ENCODE results near the gene NUBPL. TPM values are rescaled to one million over a fixed set of nuclear protein-coding genes. Genes with fewer than 3 reads are reported as not detected.
"Not testable (repeated sequence)": the region's sequence is repeated elsewhere in the genome, so short reads cannot be mapped to it uniquely, and the experiment has no call there.

NUBPL gene
- total RNA-seq, 2 donors from 2014 or later = 6.7 to 13.1 TPM

DNA sequence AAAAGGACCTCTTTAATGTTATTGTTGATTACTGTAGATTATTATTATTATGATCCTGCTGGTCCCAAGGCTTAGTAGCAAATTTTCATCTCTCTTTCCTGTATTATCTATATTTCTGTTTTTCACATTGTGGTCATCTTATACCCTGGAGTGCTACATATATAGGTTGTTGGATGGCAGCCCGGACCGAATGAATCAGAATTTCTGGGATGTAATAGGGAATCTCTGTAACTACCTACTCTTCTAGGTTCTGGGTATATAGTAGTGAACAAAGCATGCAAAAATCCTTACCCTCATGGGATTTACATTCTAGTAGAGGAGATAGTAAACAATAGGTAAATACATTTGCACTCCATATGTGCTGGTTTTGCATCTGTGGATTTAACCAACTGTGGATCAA, 31.4 kb downstream of the NUBPL start:
- no peak for ATAC-seq (replicated peaks)

DNA sequence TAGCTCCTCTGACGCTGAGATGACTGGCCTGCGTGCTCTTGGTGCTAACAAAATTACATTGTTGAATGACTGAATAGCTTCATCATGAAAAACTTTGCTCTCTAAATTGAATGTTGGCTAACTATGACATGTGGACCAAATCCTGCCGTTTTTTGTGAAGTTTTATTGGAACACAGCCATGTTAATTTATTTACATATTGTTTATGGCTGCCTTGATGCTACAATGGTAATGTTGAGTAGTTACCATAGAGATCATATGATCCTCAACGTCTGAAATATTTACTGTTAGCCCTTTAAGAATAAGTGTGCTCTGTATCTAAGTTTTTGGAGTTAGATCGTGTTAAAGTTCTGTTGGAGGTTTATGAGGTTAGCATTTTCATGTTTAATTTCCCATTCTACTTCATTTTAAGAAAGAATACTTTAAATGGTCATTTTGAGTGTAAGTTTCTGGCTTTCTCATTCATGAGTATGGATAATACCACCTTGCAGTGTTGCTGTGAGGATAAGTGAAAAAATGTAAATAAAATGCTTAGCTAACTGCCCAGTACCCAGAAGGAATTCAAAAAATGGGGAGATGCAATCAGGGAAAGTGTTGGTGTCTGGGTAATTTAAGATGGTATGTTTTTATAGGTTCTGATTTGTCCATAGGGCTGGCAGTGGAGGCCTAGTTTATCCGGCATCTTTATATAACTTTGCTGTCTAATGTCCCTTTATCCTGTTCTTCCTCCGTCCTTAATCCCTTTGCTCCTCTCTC, 35.3 kb downstream of the NUBPL start:
- no peaks in the 10 kb centered on the region for H3K4me1 Mint-ChIP-seq
- peaks cover 3% of the 10 kb centered on the region for H3K9me3 Mint-ChIP-seq
- ATAC-seq (replicated peaks) = no peak
- no peaks in the 10 kb centered on the region for H3K27me3 Mint-ChIP-seq
- no peak overlapping the region for H3K4me3 Mint-ChIP-seq
- no peak overlapping the region for H3K27ac Mint-ChIP-seq
- peaks cover 27% of the 10 kb centered on the region for H3K36me3 Mint-ChIP-seq (ENCODE audit: low read depth)

More for the DNA sequence above, 31.4 kb downstream of the NUBPL start:
- H3K9me3 Mint-ChIP-seq = peaks cover 3% of the 10 kb centered on the region
- no peaks in the 10 kb centered on the region for H3K4me1 Mint-ChIP-seq
- H3K27me3 Mint-ChIP-seq = no peaks in the 10 kb centered on the region
- H3K4me3 Mint-ChIP-seq = no peak overlapping the region
- no peaks in the 10 kb centered on the region for H3K36me3 Mint-ChIP-seq (ENCODE audit: low read depth)
- no peak overlapping the region for H3K27ac Mint-ChIP-seq

DNA sequence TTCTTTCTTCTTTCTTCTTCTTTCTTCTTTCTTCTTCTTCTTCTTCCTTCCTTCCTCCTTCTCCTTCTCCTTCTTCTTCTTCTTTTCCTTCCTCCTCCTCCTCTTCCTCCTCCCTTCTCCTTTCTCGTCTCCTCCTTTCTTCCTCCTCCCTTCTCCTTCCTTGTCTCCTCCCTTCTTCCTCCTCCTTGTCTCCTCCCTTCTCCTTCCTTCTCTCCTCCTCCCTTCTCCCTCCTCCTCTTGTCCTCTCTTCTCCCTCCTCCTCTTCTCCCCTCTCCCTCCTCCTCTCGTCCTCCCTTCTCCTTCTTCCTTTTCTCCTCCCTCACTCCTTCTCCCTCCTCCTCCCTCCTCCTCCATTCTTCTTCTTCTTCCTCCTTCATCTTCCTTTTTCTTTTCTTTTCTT, 44.5 kb downstream of the NUBPL start:
- Mint-ChIP-seq H3K4me1 (no peaks in the 10 kb centered on the region), H3K9me3 (peaks cover 16% of the 10 kb centered on the region), H3K27ac (no peak overlapping the region), H3K4me3 (no peak overlapping the region), H3K27me3 (no peaks in the 10 kb centered on the region), H3K36me3 (ENCODE audit: low read depth) (peaks cover 12% of the 10 kb centered on the region)
- ATAC-seq (replicated peaks) = no peak

DNA sequence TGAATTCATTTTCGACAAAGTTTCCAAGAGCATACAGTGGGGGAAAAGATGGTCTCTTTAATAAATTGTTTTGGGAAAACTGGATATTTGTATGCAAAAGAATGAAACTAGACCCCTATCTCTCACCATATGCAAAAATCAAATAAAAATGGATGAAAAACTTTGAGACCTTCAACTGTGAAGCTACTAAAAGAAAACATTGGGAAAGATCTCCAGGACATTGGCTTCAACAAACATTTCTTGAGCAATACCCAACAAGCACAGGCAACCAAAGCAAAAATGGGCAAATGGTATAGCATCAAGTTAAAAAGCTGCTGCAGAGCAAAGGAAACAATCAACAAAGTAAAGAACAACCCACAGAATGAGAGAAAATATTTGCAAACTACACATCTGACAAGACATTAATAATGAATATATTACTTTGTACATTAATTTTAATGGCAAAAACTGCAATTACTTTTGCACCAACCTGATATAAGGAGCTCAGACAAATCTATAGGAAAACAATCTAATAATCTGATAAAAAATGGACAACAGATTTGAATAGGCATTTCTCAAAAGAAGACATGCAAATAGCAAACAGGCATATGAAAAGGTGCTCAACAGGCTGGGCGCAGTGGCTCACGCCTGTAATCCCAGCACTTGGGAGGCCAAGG, 50.7 kb downstream of the NUBPL start:
- ATAC-seq (replicated peaks) = no peak
- H3K27ac Mint-ChIP-seq = no peak overlapping the region
- no peaks in the 10 kb centered on the region for H3K27me3 Mint-ChIP-seq
- peaks cover 19% of the 10 kb centered on the region for H3K9me3 Mint-ChIP-seq
- H3K36me3 Mint-ChIP-seq (ENCODE audit: low read depth) = no peaks in the 10 kb centered on the region
- H3K4me1 Mint-ChIP-seq = no peaks in the 10 kb centered on the region
- no peak overlapping the region for H3K4me3 Mint-ChIP-seq

DNA sequence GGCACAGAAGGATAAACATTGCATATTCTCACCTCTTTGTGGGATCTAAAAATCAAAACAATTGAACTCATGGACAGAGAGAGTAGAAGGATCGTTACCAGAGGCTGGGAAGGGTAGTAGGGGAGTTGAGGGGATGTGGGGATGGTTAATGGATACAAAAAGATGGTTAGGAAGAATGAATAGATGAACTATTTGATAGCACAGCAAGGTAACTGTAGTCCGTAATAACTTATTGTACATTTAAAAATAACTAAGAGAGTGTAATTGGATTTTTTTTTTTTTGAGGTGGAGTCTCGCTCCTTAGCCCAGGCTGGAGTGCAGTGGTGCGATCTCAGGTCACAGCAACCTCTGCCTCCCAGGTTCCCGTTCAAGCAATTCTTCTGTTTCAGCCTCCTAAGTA, 52.0 kb downstream of the NUBPL start:
- ATAC-seq (replicated peaks) = no peak
- Mint-ChIP-seq H3K27ac (no peak overlapping the region), H3K36me3 (ENCODE audit: low read depth) (peaks cover under 1% of the 10 kb centered on the region), H3K27me3 (no peaks in the 10 kb centered on the region), H3K4me1 (no peaks in the 10 kb centered on the region), H3K9me3 (peaks cover 17% of the 10 kb centered on the region), H3K4me3 (no peak overlapping the region)

DNA sequence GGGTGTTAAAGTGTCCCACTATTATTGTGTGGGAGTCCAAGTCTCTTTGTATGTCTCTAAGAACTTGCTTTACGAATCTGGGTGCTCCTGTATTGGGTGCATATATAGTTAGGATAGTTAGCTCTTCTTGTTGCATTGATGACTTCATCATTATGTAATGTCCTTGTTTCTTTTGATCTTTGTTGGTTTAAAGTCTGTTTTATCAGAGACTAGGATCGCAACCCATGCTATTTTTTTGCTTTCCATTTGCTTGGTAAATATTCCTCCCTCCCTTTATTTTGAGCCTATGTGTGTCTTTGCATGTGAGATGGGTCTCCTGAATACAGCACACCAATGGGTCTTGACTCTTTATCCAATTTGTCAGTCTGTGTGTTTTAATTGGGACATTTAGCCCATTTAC, 57.7 kb downstream of the NUBPL start:
- H3K27ac Mint-ChIP-seq; ATAC-seq (replicated peaks); H3K27me3 Mint-ChIP-seq; H3K4me3 Mint-ChIP-seq; H3K4me1 Mint-ChIP-seq: not testable (repeated sequence)
- peaks cover 27% of the 10 kb centered on the region for H3K9me3 Mint-ChIP-seq
- H3K36me3 Mint-ChIP-seq (ENCODE audit: low read depth) = peaks cover 38% of the 10 kb centered on the region

DNA sequence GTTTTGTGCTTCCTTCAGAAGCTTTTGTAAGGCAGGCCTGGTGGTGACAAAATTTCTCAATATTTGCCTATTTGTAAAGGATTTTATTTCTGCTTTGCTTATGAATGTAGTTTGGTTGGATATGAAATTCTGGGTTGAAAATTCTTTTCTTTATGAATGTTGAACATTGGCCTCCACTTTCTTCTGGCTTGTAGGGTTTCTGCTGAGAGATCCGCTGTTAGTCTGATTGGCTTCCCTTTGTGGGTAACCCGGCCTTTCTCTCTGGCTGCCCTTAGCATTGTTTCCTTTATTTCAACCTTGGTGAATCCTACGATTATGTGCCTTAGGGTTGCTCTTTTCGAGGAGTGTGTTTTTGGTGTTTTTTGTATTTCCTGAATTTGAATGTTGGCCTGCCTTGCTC, 58.2 kb downstream of the NUBPL start:
- Mint-ChIP-seq H3K9me3 (peaks cover 30% of the 10 kb centered on the region), H3K27me3 (no peaks in the 10 kb centered on the region), H3K4me3 (no peak overlapping the region), H3K36me3 (ENCODE audit: low read depth) (peaks cover 38% of the 10 kb centered on the region), H3K4me1 (no peaks in the 10 kb centered on the region), H3K27ac (no peak overlapping the region)
- ATAC-seq (replicated peaks) = no peak

DNA sequence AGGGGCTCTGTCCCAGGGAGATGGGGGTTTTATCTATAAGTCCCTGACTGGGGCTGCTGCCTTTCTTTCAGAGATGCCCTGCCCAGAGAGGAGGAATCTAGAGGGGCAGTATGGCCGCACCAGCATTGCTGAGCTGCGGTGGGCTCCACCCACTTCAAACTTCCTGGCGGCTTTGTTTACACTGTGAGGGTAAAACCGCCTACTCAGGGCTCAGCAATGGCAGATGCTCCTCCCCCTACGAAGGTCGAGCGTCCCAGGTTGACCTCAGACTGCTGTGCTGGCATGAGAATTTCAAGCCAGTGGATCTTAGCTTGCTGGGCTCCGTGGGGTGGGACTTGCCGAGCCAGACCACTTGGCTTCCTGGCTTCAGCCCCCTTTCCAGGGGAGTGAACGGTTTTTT, 59.7 kb downstream of the NUBPL start:
- not testable (repeated sequence) for H3K4me3 Mint-ChIP-seq; H3K4me1 Mint-ChIP-seq; ATAC-seq (replicated peaks); H3K27me3 Mint-ChIP-seq; H3K27ac Mint-ChIP-seq
- H3K9me3 Mint-ChIP-seq = peaks cover 35% of the 10 kb centered on the region
- H3K36me3 Mint-ChIP-seq (ENCODE audit: low read depth) = peaks cover 44% of the 10 kb centered on the region

DNA sequence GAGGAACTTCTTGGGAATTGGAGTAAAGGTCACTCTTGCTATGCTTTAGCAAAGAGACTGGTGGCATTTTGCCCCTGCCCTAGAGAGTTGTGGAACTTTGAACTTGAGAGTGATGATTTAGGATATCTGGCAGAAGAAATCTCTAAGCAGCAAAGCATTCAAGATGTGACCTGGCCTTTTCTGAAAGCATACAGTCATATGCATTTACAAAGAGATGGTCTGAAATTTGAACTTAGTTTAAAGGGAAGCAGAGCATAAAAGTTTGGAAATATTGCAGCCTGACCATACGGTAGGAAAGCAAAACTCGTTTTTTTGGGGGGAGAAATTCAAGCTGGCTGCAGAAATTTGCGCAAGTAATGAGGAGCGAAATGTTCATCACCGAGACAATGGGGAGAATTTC, 60.9 kb downstream of the NUBPL start:
- Mint-ChIP-seq H3K36me3 (ENCODE audit: low read depth) (peaks cover 44% of the 10 kb centered on the region), H3K4me1 (no peaks in the 10 kb centered on the region), H3K4me3 (no peak overlapping the region), H3K27me3 (no peaks in the 10 kb centered on the region), H3K27ac (no peak overlapping the region), H3K9me3 (peaks cover 35% of the 10 kb centered on the region)
- no peak for ATAC-seq (replicated peaks)

DNA sequence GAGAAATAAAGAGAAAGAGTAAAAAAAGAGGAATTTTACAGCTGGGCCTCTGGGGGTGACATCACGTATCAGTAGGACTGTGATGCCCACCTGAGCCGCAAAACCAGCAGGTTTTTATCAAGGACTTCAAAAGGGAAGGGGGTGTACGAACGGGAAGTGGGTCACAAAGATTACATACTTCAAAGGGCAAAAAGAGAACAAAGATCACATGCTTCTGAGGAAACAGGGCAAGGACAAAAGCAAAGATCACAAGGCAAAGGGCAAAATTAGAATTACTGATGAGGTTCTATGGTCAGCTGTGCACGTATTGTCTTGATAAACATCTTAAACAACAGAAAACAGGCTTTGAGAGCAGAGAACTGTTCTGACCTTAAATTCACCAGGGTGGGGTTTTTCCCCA, 91.7 kb downstream of the NUBPL start:
- not testable (repeated sequence) for ATAC-seq (replicated peaks); H3K4me3 Mint-ChIP-seq; H3K4me1 Mint-ChIP-seq; H3K27ac Mint-ChIP-seq; H3K27me3 Mint-ChIP-seq
- H3K36me3 Mint-ChIP-seq (ENCODE audit: low read depth) = peaks cover 12% of the 10 kb centered on the region
- H3K9me3 Mint-ChIP-seq = peaks cover 26% of the 10 kb centered on the region

DNA sequence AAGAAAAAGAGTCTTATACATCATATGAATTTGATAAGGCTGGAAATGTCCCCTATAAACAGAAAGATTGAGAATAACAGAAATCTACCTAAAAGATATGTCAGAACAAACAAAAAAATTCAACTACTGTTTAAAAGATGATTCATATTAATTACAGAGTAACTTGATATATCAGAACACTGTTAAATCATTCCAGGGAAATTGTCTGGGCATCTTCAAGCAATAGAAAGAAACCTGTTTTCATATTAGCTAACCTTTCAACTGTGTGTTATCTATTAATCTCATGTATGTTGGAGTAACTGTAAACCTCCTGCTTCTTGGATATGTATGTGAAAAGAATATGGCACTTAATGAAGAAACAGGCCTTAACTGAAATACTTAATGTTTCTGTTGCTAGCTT, 96.7 kb downstream of the NUBPL start:
- Mint-ChIP-seq H3K27me3 (no peaks in the 10 kb centered on the region), H3K4me3 (no peak overlapping the region), H3K36me3 (ENCODE audit: low read depth) (peaks cover 12% of the 10 kb centered on the region), H3K4me1 (no peaks in the 10 kb centered on the region), H3K9me3 (peaks cover 15% of the 10 kb centered on the region), H3K27ac (no peak overlapping the region)
- no peak for ATAC-seq (replicated peaks)

DNA sequence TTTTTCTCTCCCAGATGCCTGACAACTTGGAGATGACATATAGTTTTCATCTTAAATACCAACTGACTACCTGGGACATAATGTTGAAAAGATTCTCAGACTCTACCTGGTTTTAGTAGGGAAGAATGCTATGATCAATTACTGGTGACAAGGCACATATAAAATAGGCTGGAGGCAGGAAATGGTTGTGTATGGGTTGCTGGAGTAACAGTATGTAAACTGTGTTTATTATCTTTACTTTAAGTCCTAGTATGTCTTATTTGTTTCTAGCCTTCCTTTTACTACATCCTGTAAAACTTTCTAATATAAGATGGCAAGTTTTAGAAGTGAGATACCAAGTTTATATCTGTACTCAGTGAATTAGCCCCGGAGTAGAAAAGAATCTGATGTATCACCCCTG, 98.1 kb downstream of the NUBPL start:
- H3K27me3 Mint-ChIP-seq = no peaks in the 10 kb centered on the region
- ATAC-seq (replicated peaks) = no peak

DNA sequence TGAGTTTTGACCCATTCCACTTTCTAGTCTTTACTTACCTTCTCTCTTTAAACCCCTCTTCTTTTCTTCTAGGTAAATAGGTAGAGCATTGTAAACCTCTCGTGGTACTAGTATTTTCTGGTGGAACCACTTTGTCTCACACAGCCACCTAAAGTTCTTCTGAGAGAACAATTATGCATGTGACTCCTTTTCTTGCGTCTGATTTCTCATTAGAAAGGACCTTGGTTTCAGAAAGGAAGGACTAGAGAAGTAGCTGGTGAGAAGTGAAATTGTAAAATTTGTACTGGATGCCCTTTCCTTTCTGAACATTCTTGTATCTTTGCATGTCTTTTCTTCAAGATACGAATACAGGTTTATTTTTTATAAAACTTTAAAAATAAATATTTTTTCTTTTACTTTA, 99.0 kb downstream of the NUBPL start:
- peaks cover 16% of the 10 kb centered on the region for H3K9me3 Mint-ChIP-seq
- H3K4me1 Mint-ChIP-seq = no peaks in the 10 kb centered on the region
- no peak for ATAC-seq (replicated peaks)
- no peak overlapping the region for H3K27ac Mint-ChIP-seq
- no peak overlapping the region for H3K4me3 Mint-ChIP-seq
- no peaks in the 10 kb centered on the region for H3K27me3 Mint-ChIP-seq
- peaks cover 7% of the 10 kb centered on the region for H3K36me3 Mint-ChIP-seq (ENCODE audit: low read depth)

More for the DNA sequence above, 98.1 kb downstream of the NUBPL start:
- Mint-ChIP-seq H3K27ac (no peak overlapping the region), H3K36me3 (ENCODE audit: low read depth) (peaks cover 12% of the 10 kb centered on the region), H3K4me1 (no peaks in the 10 kb centered on the region), H3K9me3 (peaks cover 14% of the 10 kb centered on the region), H3K4me3 (no peak overlapping the region)

DNA sequence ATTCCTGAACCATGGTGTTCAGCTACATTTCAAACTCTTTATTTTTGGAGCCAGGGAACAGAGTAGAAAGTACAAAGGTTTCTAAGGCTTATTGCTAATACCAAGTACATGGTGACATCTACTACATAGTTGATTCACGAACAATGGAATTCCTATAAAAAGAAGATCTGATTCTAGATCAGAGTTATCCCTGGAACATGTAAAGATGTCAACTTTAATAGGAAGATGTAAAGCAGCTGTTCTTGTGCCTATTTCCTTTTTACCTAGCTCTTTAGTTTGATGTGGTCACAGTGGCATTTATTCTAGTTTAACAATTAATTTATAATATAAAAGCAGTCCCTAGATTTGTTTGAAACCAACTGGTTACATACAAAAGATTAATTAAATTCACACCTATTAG, 99.5 kb downstream of the NUBPL start:
- no peaks in the 10 kb centered on the region for H3K27me3 Mint-ChIP-seq
- H3K4me1 Mint-ChIP-seq = no peaks in the 10 kb centered on the region
- no peak for ATAC-seq (replicated peaks)
- no peak overlapping the region for H3K27ac Mint-ChIP-seq
- no peak overlapping the region for H3K4me3 Mint-ChIP-seq
- peaks cover 22% of the 10 kb centered on the region for H3K9me3 Mint-ChIP-seq
- H3K36me3 Mint-ChIP-seq (ENCODE audit: low read depth) = peaks cover 4% of the 10 kb centered on the region

DNA sequence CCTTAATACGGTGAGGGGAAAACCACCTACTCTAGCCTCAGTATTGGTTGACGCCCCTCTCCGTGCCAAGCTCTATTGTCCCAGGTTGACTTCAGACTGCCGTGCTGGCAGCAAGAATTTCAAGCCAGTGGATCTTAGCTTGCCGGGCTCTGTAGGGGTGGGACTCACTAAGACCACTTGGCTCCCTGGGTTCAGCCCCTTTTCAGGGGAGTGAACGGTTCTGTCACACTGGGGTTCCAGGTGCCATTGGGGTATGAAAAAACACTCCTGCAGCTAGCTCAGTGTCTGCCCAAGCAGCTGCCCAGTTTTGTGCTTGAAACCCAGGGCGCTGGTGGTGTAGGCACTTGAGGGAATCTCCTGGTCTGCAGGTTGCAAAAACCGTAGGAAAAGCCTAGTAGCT, 107.1 kb downstream of the NUBPL start:
- Mint-ChIP-seq H3K4me3 (no peak overlapping the region), H3K27me3 (no peaks in the 10 kb centered on the region), H3K9me3 (peaks cover 35% of the 10 kb centered on the region), H3K36me3 (ENCODE audit: low read depth) (peaks cover 12% of the 10 kb centered on the region), H3K4me1 (no peaks in the 10 kb centered on the region), H3K27ac (no peak overlapping the region)
- ATAC-seq (replicated peaks) = no peak

Data from activated T-helper 17 cell treated with anti-CD3 and anti-CD28 coated beads, Interleukin-2, amount 50 U/mL, for 72 hours (primary cell).